Esophagus squamous epithelium (tissue), 5 donors: ENCODE results near the gene HES5. TPM values are rescaled to one million over a fixed set of nuclear protein-coding genes. Genes with fewer than 3 reads are reported as not detected.
A peak's percentile ranks its signal among the peaks of the same experiment; 100 is the strongest.

Experiments
- DNase-seq: peaks from one replicate; lab custom pipeline; 2025; lab: John Stamatoyannopoulos, UW
- H3K27ac ChIP-seq, 4 donors: fragments of 200-600 bp; sonication (generic); one replicate each; pipeline ENCODE4 v1.5.1; 2016 to 2019; ENCODE audit warnings: mild to moderate bottlenecking in 1 of 4
- H3K27me3 ChIP-seq, 4 donors: fragments of 200-600 bp; sonication (generic); 1 replicate in 3 of 4; 2 replicates in 1 of 4; pipeline versions ENCODE4 v1.5.1 to v1.6.0; 2017 to 2021; ENCODE audit warnings: antibody characterized with exemption in 1 of 4
- H3K36me3 ChIP-seq, 3 donors: fragments of 200-600 bp; sonication (generic); one replicate each; pipeline ENCODE4 v1.5.1; 2016 to 2019
- H3K4me1 ChIP-seq, 3 donors: fragments of 200-600 bp; sonication (generic); one replicate each; pipeline ENCODE4 v1.5.1; 2017 to 2019
- H3K4me3 ChIP-seq, 4 donors: fragments of 200-600 bp; sonication (generic); 1 replicate in 3 of 4; 2 replicates in 1 of 4; pipeline ENCODE4 v1.5.1; 2016 to 2019; ENCODE audit warnings: mild to moderate bottlenecking in 2 of 4, moderate library complexity in 1 of 4
- H3K9me3 ChIP-seq, 3 donors: fragments of 200-600 bp; sonication (generic); one replicate each; pipeline ENCODE4 v1.5.1; 2016 to 2019
- POLR2A ChIP-seq, 4 donors: fragments of 450-650 bp; IDR thresholded peaks; one replicate each; pipeline ENCODE4 v1.6.1; 2017; ENCODE audit warnings: antibody characterized with exemption in 4 of 4, mild to moderate bottlenecking in 4 of 4, moderate library complexity in 3 of 4
- WGBS, 2 donors: methylation state at CpG; one replicate each; pipeline ENCODE4 v1.1.5; 2018; 5-methylcytosine and 5-hydroxymethylcytosine counted together
- intact Hi-C: fragments of 100-400 bp; cut with DNase I; formaldehyde crosslinking; loops from one replicate; pipeline ENCODE4 v1.15.0; 2022
- total RNA-seq, 4 donors: library from RNA; depleted of rRNA; stranded (reverse); fragments of >200 nt; gene quantifications; one replicate each; pipeline ENCODE4 v1.1.0, GENCODE V29; 2016
- TF ChIP-seq, protein P1 (sequence below), 6 experiments: fragments of 450-650 bp in 4 of 6; fragments of 200-600 bp in 2 of 6; sonication (generic) in 2 of 6; IDR thresholded peaks; one replicate each; pipeline ENCODE4 v1.5.1; 2016 to 2019; ENCODE audit warnings: antibody characterized with exemption in 6 of 6, mild to moderate bottlenecking in 4 of 6, moderate library complexity in 4 of 6
- donor health status: DM: yes; HTN: yes; CAD: no.

The HES5 gene
- total RNA-seq, 4 donors from 2014 or later = 0.35 to 0.76 (median 0.70) TPM; not detected in 1

DNA sequence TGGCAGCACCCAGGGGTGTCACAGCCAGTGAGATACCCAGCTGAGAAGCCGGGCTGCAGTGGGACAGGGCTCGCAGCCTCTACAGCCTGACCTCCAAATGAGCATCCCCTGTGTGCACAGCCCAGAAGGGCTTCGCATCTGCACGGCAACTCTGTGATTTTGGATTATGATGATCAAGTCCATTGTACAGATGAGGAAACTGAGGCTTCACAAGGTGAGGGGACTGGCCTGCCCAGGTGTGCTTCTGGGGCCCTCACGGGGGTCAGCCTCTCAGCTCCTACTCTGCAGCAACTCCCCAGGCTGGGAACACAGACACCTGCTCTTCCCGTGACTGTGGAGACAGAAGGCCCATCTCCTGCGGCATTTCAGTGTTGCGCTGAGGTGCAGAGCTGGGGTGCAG, 8.8 kb upstream of the HES5 start:
- WGBS, 2 donors = 100% methylated on average over 1 to 3 of the region's 8 CpGs
- no peak overlapping the region for H3K4me3 ChIP-seq
- H3K9me3 ChIP-seq = no peaks in the 10 kb centered on the region
- intact Hi-C loops = no loop called here
- TF ChIP-seq, protein P1, sequence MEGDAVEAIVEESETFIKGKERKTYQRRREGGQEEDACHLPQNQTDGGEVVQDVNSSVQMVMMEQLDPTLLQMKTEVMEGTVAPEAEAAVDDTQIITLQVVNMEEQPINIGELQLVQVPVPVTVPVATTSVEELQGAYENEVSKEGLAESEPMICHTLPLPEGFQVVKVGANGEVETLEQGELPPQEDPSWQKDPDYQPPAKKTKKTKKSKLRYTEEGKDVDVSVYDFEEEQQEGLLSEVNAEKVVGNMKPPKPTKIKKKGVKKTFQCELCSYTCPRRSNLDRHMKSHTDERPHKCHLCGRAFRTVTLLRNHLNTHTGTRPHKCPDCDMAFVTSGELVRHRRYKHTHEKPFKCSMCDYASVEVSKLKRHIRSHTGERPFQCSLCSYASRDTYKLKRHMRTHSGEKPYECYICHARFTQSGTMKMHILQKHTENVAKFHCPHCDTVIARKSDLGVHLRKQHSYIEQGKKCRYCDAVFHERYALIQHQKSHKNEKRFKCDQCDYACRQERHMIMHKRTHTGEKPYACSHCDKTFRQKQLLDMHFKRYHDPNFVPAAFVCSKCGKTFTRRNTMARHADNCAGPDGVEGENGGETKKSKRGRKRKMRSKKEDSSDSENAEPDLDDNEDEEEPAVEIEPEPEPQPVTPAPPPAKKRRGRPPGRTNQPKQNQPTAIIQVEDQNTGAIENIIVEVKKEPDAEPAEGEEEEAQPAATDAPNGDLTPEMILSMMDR (IDR thresholded peaks at IDR 0.05) = no peak
- no peak for TF ChIP-seq POLR2A (IDR thresholded peaks at IDR 0.05)
- no peak overlapping the region for H3K27ac ChIP-seq
- peaks cover 0 to 88% (median 0%) of the 10 kb centered on the region in 4 donors for H3K27me3 ChIP-seq
- no peak for DNase-seq
- no peaks in the 10 kb centered on the region for H3K36me3 ChIP-seq
- H3K4me1 ChIP-seq = peaks cover 31 to 69% (median 40%) of the 10 kb centered on the region in 3 donors

DNA sequence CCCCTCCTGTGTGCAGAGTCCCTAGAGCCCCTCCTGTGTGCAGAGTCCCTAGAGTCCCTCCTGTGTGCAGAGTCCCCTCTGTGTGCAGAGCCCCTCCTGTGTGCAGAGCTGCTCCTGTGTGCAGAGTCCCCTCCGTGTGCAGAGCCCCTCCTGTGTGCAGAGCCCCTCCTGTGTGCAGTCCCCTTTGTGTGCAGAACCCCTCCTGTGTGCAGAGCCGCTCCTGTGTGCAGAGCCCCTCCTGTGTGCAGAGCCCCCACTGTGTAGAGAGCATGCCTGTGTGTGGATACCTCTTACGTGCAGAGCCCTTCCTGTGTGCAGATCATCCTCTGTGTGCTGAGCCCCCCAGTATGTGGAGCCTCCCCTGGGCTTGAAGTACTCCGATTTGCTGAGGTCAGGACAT, 8.3 kb upstream of the HES5 start:
- WGBS, 2 donors = no CpG with 5 or more reads among the region's 4 CpGs
- intact Hi-C loops = no loop called here

DNA sequence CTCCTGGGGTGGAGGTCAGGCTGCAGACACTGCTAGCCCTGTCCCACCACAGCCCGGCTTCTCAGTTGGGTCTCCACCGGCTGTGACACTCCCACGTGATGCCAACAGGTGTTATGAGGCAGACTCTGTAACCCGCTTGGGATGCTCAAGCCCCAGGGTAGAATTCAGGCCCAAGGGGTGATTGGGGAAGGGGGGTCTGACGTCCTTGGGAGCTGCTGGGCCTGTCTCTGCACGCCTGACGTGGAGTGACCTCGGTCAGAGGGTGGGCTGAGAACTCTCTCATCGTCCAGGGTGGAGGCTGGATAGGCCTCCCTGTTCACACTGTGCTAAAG, 7.7 kb upstream of the HES5 start:
- no peak overlapping the region for H3K4me3 ChIP-seq
- no peak for DNase-seq
- H3K27ac ChIP-seq = no peak overlapping the region
- no peak for TF ChIP-seq POLR2A (IDR thresholded peaks at IDR 0.05)
- TF ChIP-seq, protein P1 (IDR thresholded peaks at IDR 0.05) = no peak
- H3K36me3 ChIP-seq = no peaks in the 10 kb centered on the region
- H3K4me1 ChIP-seq = peaks cover 40 to 69% (median 44%) of the 10 kb centered on the region in 3 donors
- no peaks in the 10 kb centered on the region for H3K9me3 ChIP-seq
- intact Hi-C loops = no loop called here
- peaks cover 0 to 98% (median 0%) of the 10 kb centered on the region in 4 donors for H3K27me3 ChIP-seq
- WGBS, 2 donors = 39% methylated on average over 6 of the region's 9 CpGs; no CpG with 5 or more reads in 1 of the 2 donors

More for the DNA sequence above, 8.3 kb upstream of the HES5 start:
- Histone ChIP-seq H3K36me3 (no peaks in the 10 kb centered on the region), H3K27ac (no peak overlapping the region), H3K4me1 (peaks cover 35 to 69% (median 40%) of the 10 kb centered on the region in 3 donors), H3K27me3 (peaks cover 0 to 93% (median 0%) of the 10 kb centered on the region in 4 donors), H3K4me3 (no peak overlapping the region), H3K9me3 (no peaks in the 10 kb centered on the region)
- no peak for TF ChIP-seq POLR2A (IDR thresholded peaks at IDR 0.05)
- TF ChIP-seq, protein P1 (IDR thresholded peaks at IDR 0.05) = no peak
- no peak for DNase-seq

DNA sequence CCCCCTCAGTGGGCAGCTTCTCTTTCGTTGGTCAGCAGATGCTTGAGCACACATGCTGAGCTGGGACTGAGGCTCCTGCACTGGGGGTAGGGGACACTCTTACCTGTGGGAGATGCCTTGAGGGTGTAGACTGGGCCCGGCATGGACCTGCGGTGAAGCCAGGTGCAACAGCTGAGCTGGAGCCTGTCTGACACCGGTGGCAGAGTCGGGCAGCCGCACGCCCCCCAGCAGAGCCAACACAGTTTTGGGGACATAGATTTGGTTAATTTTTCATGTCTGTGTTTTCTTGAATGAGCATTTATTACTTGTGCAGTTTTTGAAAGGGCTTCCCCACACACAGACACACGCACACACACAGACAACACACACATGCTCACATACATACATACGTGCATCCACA, 5.9 kb upstream of the HES5 start:
- peaks cover 0 to 100% (median 0%) of the 10 kb centered on the region in 4 donors for H3K27me3 ChIP-seq
- no peak for DNase-seq
- H3K36me3 ChIP-seq = no peaks in the 10 kb centered on the region
- 73 to 74% methylated on average over 3 to 7 of the region's 9 CpGs for WGBS, 2 donors
- intact Hi-C loops = no loop called here
- H3K4me3 ChIP-seq = no peak overlapping the region
- TF ChIP-seq, protein P1 (IDR thresholded peaks at IDR 0.05) = no peak
- TF ChIP-seq POLR2A (IDR thresholded peaks at IDR 0.05) = no peak
- peaks cover 47 to 76% (median 51%) of the 10 kb centered on the region in 3 donors for H3K4me1 ChIP-seq
- no peaks in the 10 kb centered on the region for H3K9me3 ChIP-seq
- H3K27ac ChIP-seq = no peak overlapping the region

DNA sequence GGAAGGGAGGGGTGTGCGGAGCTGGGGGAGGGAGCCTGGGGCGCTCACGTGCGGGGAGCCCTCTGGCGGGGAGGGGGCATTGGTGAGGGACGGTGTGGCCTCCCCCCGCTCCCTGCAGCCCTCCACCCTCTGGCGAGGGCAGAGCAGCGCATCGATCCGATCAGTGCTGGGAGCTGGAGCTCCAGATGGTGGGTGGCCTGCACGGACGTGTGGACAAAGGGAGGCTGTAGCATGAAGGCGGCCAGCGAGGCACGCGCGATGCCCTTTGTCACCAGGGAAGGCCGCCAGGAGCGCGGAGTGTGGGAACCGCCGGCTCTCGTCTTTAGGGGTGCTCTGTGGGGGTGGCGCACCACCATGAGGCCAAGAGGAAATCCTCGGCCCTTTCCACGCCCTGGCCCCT, 5.4 kb upstream of the HES5 start:
- WGBS, 2 donors = 52 to 73% methylated on average over 3 to 14 of the region's 27 CpGs
- no peaks in the 10 kb centered on the region for H3K36me3 ChIP-seq
- intact Hi-C loops = no loop called here
- H3K27ac ChIP-seq = peak overlapping the region in 1 of 4 donors; percentile 63
- H3K27me3 ChIP-seq = peaks cover 0 to 100% (median 0%) of the 10 kb centered on the region in 4 donors
- no peaks in the 10 kb centered on the region for H3K9me3 ChIP-seq
- peaks cover 50 to 76% (median 51%) of the 10 kb centered on the region in 3 donors for H3K4me1 ChIP-seq
- DNase-seq = no peak
- peak overlapping the region in 1 of 4 donors; percentile 5 for H3K4me3 ChIP-seq
- no peak for TF ChIP-seq POLR2A (IDR thresholded peaks at IDR 0.05)
- TF ChIP-seq, protein P1 (IDR thresholded peaks at IDR 0.05) = no peak
